ENCODE measurements around the gene USP15.

- TF ChIP-seq, protein P1, sequence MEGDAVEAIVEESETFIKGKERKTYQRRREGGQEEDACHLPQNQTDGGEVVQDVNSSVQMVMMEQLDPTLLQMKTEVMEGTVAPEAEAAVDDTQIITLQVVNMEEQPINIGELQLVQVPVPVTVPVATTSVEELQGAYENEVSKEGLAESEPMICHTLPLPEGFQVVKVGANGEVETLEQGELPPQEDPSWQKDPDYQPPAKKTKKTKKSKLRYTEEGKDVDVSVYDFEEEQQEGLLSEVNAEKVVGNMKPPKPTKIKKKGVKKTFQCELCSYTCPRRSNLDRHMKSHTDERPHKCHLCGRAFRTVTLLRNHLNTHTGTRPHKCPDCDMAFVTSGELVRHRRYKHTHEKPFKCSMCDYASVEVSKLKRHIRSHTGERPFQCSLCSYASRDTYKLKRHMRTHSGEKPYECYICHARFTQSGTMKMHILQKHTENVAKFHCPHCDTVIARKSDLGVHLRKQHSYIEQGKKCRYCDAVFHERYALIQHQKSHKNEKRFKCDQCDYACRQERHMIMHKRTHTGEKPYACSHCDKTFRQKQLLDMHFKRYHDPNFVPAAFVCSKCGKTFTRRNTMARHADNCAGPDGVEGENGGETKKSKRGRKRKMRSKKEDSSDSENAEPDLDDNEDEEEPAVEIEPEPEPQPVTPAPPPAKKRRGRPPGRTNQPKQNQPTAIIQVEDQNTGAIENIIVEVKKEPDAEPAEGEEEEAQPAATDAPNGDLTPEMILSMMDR (IDR thresholded peaks at IDR 0.05; ENCODE audit: poor library complexity): no peak
- TF ChIP-seq EZH2phosphoT487 (IDR thresholded peaks at IDR 0.05; ENCODE audit: low read depth, severe bottlenecking, unreplicated experiment) (no peak), EZH2 (IDR thresholded peaks at IDR 0.05; ENCODE audit: borderline replicate concordance) (no peak)
Measured at GRCh38 chr12:62396750-62397149, 136.5 kb downstream of the USP15 start.
